Ovary (tissue), 9 donors: ENCODE data around the gene PDZD4. TPM values are rescaled to one million over a fixed set of nuclear protein-coding genes. Genes with fewer than 3 reads are reported as not detected.

Source experiments
- DNase-seq, 5 donors: peaks; one replicate each; pipeline ENCODE4 v3.0.0-alpha.2; 2019 to 2020
- H3K27ac ChIP-seq, 2 donors: fragments of 200-600 bp; one replicate each; pipeline versions ENCODE4 v1.5.1 to v1.8.0; 2019 to 2022
- H3K27me3 ChIP-seq: fragments of 200-600 bp; one replicate; pipeline ENCODE4 v1.8.0; 2022
- H3K36me3 ChIP-seq: fragments of 200-600 bp; sonication (generic); one replicate; pipeline ENCODE4 v1.5.1; 2019
- H3K4me1 ChIP-seq: one replicate; pipeline ENCODE4 v1.8.1; 2013; ENCODE audit warnings: mild to moderate bottlenecking, moderate library complexity; ENCODE audit not compliant: insufficient read depth
- H3K4me3 ChIP-seq: fragments of 200-600 bp; sonication (generic); one replicate; pipeline ENCODE4 v1.5.1; 2017
- H3K9me3 ChIP-seq, 2 donors: fragments of 200-600 bp in 1 of 2; sonication (generic) in 1 of 2; one replicate each; pipeline versions ENCODE4 v1.5.1 to v1.8.1; 2013 to 2019; ENCODE audit warnings: mild to moderate bottlenecking in 1 of 2, moderate library complexity in 1 of 2
- CTCF ChIP-seq, 3 donors: fragments of 450-650 bp in 2 of 3; fragments of 200-600 bp in 1 of 3; IDR thresholded peaks; one replicate each; pipeline versions ENCODE4 v1.5.1 to v1.8.0; 2016 to 2022; ENCODE audit warnings: antibody characterized with exemption in 3 of 3, mild to moderate bottlenecking in 1 of 3
- EP300 ChIP-seq: sonication (generic); formaldehyde crosslinking; IDR thresholded peaks from one replicate; pipeline ENCODE4 v1.6.1; 2017; ENCODE audit warnings: antibody characterized with exemption
- POLR2A ChIP-seq: fragments of 450-650 bp; IDR thresholded peaks from one replicate; pipeline ENCODE4 v1.6.1; 2017; ENCODE audit warnings: antibody characterized with exemption, mild to moderate bottlenecking, moderate library complexity
- WGBS, 3 donors: extraction: QIAGEN DNeasy Blood & Tissue Kit in 1 of 3; methylation state at CpG; one replicate each; pipeline versions ENCODE4 v1.1.5 to v1.1.7; 2013 to 2017; 5-methylcytosine and 5-hydroxymethylcytosine counted together
- intact Hi-C, 4 donors: fragments of 100-400 bp; cut with DNase I; formaldehyde crosslinking; loops; one replicate each; pipeline versions ENCODE4 v1.11.0 to v1.15.1; 2022 to 2023
- polyA plus RNA-seq, 2 donors: library from polyadenylated mRNA; stranded (reverse); fragments of 200-250 nt in 1 of 2; fragments of 350-450 nt in 1 of 2; fragmentation: Illumina TruSeq in 1 of 2; extraction: RNeasy Lipid Tissue Mini Kit (QIAGEN cat#74804) in 1 of 2; gene quantifications; one replicate each; pipeline ENCODE4 v1.2.3, GENCODE V29; 2013 to 2014
- total RNA-seq, 7 donors: library from RNA; depleted of rRNA in 2 of 7; stranded (reverse); fragments of >200 nt in 2 of 7; fragmentation: NEBNext Ultra II Directional in 3 of 7; extraction: Animal tissue kit (Norgen Biotek cat#: 25700) in 3 of 7; gene quantifications; one replicate each; pipeline versions ENCODE4 v1.1.0 to v1.2.4, GENCODE V29; 2016 to 2023
- donor health status: DM: no; HTN: no; CAD: no; lungs with moderate emphysema.
- donor health status: DM: no; HTN: no; CAD: no.
- donor health status: Bipolar disorder and iron deficiency.
- donor health status: DM: yes; HTN: yes; CAD: no.
- donor health status: DM: no; HTN: no; CAD: no.
- donor health status: DM: yes; HTN: yes; CAD: no.

PDZD4 gene
- total and polyA plus RNA-seq, 9 donors: 0.73 to 8.6 (median 2.2) TPM

GRCh38 chrX:153766098-153766817 is 64.1 kb downstream of the PDZD4 start:
- Histone ChIP-seq H3K9me3 (no peaks in the 10 kb centered on the region), H3K36me3 (no peaks in the 10 kb centered on the region), H3K4me3 (no peak overlapping the region), H3K27ac (no peak overlapping the region), H3K4me1 (no peaks in the 10 kb centered on the region), H3K27me3 (no peaks in the 10 kb centered on the region)
- peak in 4 of 5 donors; percentile 28 to 53 (median 40) for DNase-seq
- intact Hi-C loops: loop anchor here in 3 of 4 donors (5.0 kb wide), 3 partner anchors 186 to 291 kb away; no protein-coding TSS in a partner anchor
- WGBS, 3 donors: 58 to 64% (median 60%) methylated on average over 21 of the region's 21 CpGs
- TF ChIP-seq POLR2A (no peak), CTCF (IDR thresholded peaks at IDR 0.05) (no peak), EP300 (no peak)

DNA sequence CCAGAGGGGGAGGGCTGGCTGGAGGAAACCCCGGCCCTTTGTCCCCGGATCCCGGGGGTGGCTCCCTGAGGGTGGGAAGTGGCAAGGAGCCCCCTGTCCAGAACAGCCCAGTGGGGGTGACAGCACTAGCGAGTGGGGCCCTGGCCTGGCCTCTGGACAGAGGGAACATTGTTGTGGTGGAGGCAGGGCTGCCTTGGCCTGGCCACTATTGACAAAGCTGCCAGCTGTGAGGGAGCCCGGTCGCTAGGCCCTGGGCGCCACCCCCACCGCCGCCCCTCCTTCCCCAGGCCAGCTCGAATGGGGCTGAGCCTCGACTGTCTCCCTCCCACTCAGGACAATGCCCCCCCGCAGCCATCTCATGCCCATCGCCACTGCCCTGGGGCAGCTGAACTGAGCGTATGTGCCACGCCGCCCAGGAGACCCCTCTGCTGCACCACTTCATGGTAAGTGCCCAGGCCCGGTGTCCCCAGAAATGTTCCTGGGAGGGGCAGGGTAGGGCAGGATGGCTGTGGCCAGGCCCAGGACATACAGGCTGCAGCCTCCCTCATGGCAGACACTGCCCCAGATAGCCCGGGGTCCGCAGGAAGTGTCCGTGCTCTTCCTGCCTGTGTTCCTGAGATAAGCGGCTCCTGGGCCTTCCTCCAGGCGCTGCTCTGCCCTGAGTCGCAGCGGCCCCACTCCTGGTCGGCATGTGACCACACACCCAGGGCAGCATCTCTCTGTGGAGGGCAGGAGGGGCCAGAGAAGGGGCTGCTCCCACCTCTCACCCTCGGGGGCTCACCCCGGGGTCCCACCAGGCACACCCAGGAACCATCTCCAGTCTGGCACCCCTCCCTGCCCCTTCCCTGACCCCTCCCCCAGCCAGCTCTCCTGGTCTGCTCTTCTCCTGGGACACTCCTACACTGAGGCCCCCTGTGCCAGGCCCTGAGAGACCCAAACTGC is 64.9 kb downstream of the PDZD4 start:
- no peaks in the 10 kb centered on the region for H3K9me3 ChIP-seq
- no peaks in the 10 kb centered on the region for H3K4me1 ChIP-seq
- intact Hi-C loops: loop anchor here (2.0 to 5.0 kb wide), 4 partner anchors 187 to 292 kb away; no protein-coding TSS in a partner anchor
- WGBS, 3 donors: 63 to 80% (median 79%) methylated on average over 24 to 27 of the region's 27 CpGs
- no peak for TF ChIP-seq EP300
- no peak for TF ChIP-seq CTCF (IDR thresholded peaks at IDR 0.05)
- no peak for TF ChIP-seq POLR2A
- H3K36me3 ChIP-seq: no peaks in the 10 kb centered on the region
- no peaks in the 10 kb centered on the region for H3K27me3 ChIP-seq
- DNase-seq: peak in 4 of 5 donors; percentile 25 to 66 (median 31)
- H3K4me3 ChIP-seq: peak overlapping the region; percentile 27
- H3K27ac ChIP-seq: no peak overlapping the region

DNA sequence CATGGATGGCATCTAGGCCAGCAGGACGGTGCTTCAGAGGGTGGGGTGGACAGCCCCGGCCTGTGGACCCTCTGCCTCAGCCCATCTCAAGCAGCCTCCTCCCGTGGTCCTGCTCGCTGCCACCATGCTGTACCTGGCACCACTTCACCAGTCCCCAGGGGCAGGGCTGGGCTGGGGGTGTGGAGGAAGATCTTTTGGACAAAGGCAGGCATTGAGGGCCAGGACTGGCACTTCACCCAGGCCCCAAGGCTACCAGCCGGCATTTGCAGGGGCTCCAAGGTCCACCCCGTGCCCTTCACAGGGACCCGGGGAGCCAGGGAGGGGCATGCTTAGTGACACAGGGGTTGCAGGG is 65.6 kb downstream of the PDZD4 start:
- no peak overlapping the region for H3K27ac ChIP-seq
- intact Hi-C loops: loop anchor here (2.0 to 5.0 kb wide), 4 partner anchors 188 to 293 kb away; no protein-coding TSS in a partner anchor
- no peaks in the 10 kb centered on the region for H3K9me3 ChIP-seq
- 82 to 91% (median 88%) methylated on average over 5 to 7 of the region's 7 CpGs for WGBS, 3 donors
- H3K4me3 ChIP-seq: peak overlapping the region; percentile 27
- TF ChIP-seq EP300 (no peak), POLR2A (no peak), CTCF (IDR thresholded peaks at IDR 0.05) (no peak)
- no peaks in the 10 kb centered on the region for H3K27me3 ChIP-seq
- no peaks in the 10 kb centered on the region for H3K36me3 ChIP-seq
- H3K4me1 ChIP-seq: no peaks in the 10 kb centered on the region
- DNase-seq: peak in 1 of 5 donors; percentile 18

GRCh38 chrX:153763989-153764755 is 66.2 kb downstream of the PDZD4 start, which contains the start of gene PLXNB3:
Gene PLXNB3 (plus strand): TSS chrX:153764249. CDS start chrX:153765536, 1,287 bp downstream.
- 35 to 38% (median 38%) methylated on average over 26 of the region's 26 CpGs for WGBS, 3 donors
- Histone ChIP-seq H3K9me3 (no peaks in the 10 kb centered on the region), H3K36me3 (no peaks in the 10 kb centered on the region), H3K4me1 (no peaks in the 10 kb centered on the region), H3K27ac (no peak within 1 kb of the TSS), H3K27me3 (no peaks in the 10 kb centered on the region), H3K4me3 (peak within 1 kb of the TSS; percentile 27)
- intact Hi-C loops: loop anchor here in 2 of 4 donors (2.0 to 5.0 kb wide), 2 partner anchors 188 to 189 kb away; no protein-coding TSS in a partner anchor
- peak; percentile 10 for TF ChIP-seq POLR2A
- no peak for TF ChIP-seq EP300
- TF ChIP-seq CTCF (IDR thresholded peaks at IDR 0.05): peak; percentile 58 to 71 (median 66)
- DNase-seq: peak; percentile 64 to 81 (median 74)
